ENCODE results near the gene SPINDOC.

DNA sequence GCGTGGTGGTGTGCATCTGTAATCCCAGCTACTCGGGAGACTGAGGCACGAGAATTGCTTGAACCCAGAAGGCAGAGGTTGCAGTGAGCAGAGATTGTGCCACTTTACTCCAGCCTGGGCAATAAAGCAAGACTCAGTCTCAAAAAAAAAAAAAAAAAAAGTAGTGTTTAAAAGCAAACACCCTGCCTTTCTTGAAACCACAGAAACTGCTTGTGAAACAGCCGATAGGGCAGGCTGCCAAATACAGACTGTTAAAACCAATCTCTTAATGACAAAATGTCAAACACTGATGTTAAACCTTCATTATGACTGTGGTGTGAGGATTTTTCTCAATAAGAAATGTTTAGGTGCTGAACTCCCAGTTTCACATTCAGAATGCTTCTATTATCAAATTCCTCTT lies 53.0 kb downstream of the SPINDOC start:
- TF ChIP-seq FOXK2 (IDR thresholded peaks at IDR 0.05) (no peak), NFRKB (IDR thresholded peaks at IDR 0.05) (no peak), FOXA1 (IDR thresholded peaks at IDR 0.05) (no peak), SUZ12 (IDR thresholded peaks at IDR 0.05) (no peak), ARNT (IDR thresholded peaks at IDR 0.05) (no peak), SP1 (IDR thresholded peaks at IDR 0.05) (no peak), LEF1 (IDR thresholded peaks at IDR 0.05; ENCODE audit: borderline replicate concordance) (no peak), BHLHE40 (IDR thresholded peaks at IDR 0.05; ENCODE audit: borderline replicate concordance) (no peak), ZNF384 (IDR thresholded peaks at IDR 0.05) (peak; percentile 66), TARDBP (IDR thresholded peaks at IDR 0.05) (no peak)
- TF ChIP-seq, protein P1, sequence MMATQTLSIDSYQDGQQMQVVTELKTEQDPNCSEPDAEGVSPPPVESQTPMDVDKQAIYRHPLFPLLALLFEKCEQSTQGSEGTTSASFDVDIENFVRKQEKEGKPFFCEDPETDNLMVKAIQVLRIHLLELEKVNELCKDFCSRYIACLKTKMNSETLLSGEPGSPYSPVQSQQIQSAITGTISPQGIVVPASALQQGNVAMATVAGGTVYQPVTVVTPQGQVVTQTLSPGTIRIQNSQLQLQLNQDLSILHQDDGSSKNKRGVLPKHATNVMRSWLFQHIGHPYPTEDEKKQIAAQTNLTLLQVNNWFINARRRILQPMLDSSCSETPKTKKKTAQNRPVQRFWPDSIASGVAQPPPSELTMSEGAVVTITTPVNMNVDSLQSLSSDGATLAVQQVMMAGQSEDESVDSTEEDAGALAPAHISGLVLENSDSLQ (IDR thresholded peaks at IDR 0.05): no peak

Data from HEK293T (cell line).